ENCODE data around the gene LDAH.

Gene LDAH

GRCh38 chr2:20781656-20782265 lies 41.1 kb downstream of the LDAH start:
- no peak for DNase-seq (ENCODE audit: low read depth in 2 of 2)

- DNase-seq (ENCODE audit: low read depth in 2 of 2): no peak
These were observed 51.6 kb downstream of the LDAH start for GRCh38 chr2:20771299-20771698.

GRCh38 chr2:20766798-20767644 lies 55.9 kb downstream of the LDAH start:
- no peak for DNase-seq (ENCODE audit: low read depth in 2 of 2)

- DNase-seq (ENCODE audit: low read depth in 2 of 2): no peak
These were observed 56.7 kb downstream of the LDAH start for GRCh38 chr2:20766213-20766612.

- no peak for DNase-seq (ENCODE audit: low read depth in 2 of 2)
These were observed 59.8 kb downstream of the LDAH start for GRCh38 chr2:20762945-20763683.

- no peak for DNase-seq (ENCODE audit: low read depth in 2 of 2)
These were observed 63.4 kb downstream of the LDAH start for GRCh38 chr2:20759487-20759886.

GRCh38 chr2:20758997-20759396 lies 63.9 kb downstream of the LDAH start:
- DNase-seq (ENCODE audit: low read depth in 2 of 2): no peak

GRCh38 chr2:20757405-20758090 lies 65.4 kb downstream of the LDAH start:
- DNase-seq (ENCODE audit: low read depth in 2 of 2): no peak

GRCh38 chr2:20755132-20755800 lies 67.6 kb downstream of the LDAH start:
- DNase-seq (ENCODE audit: low read depth in 2 of 2): no peak

GRCh38 chr2:20752293-20752692 lies 70.6 kb downstream of the LDAH start:
- DNase-seq (ENCODE audit: low read depth in 2 of 2): no peak

- DNase-seq (ENCODE audit: low read depth in 2 of 2): no peak
These were observed 75.6 kb downstream of the LDAH start for GRCh38 chr2:20747317-20747716.

GRCh38 chr2:20745924-20746555 lies 76.9 kb downstream of the LDAH start:
- DNase-seq (ENCODE audit: low read depth in 2 of 2): no peak

- no peak for DNase-seq (ENCODE audit: low read depth in 2 of 2)
These were observed 78.2 kb downstream of the LDAH start for GRCh38 chr2:20744366-20745335.

GRCh38 chr2:20738772-20739171 lies 84.1 kb downstream of the LDAH start:
- no peak for DNase-seq (ENCODE audit: low read depth in 2 of 2)

GRCh38 chr2:20737505-20737904 lies 85.4 kb downstream of the LDAH start:
- DNase-seq (ENCODE audit: low read depth in 2 of 2): no peak

GRCh38 chr2:20728114-20728758 lies 94.7 kb downstream of the LDAH start:
- DNase-seq (ENCODE audit: low read depth in 2 of 2): no peak

GRCh38 chr2:20726913-20727312 lies 96.0 kb downstream of the LDAH start:
- DNase-seq (ENCODE audit: low read depth in 2 of 2): no peak

GRCh38 chr2:20725782-20726181 lies 97.1 kb downstream of the LDAH start:
- no peak for DNase-seq (ENCODE audit: low read depth in 2 of 2)

- DNase-seq (ENCODE audit: low read depth in 2 of 2): no peak
These were observed 98.3 kb downstream of the LDAH start for GRCh38 chr2:20724500-20725053.

All from stimulated activated CD8-positive, alpha-beta memory T cell treated with anti-CD3 and anti-CD28 coated beads, Interleukin-7, amount 100 ng/mL, for 4 hours (primary cell).